ENCODE data around the gene ARHGEF7. TPM values are rescaled to one million over a fixed set of nuclear protein-coding genes. Genes with fewer than 3 reads are reported as not detected.

Gene ARHGEF7
- total RNA-seq, 1 experiment from 2014 or later = 17.9 TPM

DNA sequence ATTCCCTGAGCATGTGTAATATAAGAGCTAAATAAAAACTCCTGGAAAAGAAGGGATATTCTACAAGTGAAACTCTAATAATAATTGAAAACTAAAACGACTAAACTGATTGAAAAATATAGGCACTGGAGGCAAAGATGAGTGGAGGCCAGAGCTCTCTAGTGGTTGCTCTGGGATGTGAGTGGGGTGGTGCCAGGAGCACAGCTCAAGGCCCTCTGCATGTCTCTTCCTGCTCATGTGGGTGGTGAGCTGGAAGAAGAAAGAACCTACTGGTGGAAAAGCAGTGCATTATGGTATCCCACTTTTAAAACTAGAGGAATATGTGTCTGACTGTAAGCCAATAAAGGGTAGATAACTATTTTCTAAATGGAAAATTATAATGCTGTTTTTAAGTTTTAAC, 15.8 kb upstream of the ARHGEF7 start:
- no peak for DNase-seq (ENCODE audit: extremely low read depth, low read depth)

DNA sequence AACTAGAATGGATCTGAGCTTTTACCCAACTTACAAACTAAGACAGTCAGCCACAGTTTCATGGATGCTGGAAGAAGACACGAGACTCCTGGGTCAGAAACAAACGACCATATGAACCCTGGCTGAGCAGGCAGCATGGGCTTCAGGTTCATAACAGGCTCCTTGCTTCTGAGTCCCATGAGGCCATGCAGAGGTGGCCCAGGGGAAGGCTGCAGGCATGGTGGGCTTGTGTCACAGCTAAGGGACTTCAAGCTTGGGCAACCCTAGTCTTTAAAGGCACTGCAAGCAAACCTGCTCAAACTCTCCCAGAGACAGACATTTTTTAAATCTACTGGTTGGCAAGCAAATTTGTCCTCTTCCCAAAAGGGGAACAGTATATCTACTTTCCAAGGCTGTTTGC, 5.1 kb upstream of the ARHGEF7 start:
- no peak for DNase-seq (ENCODE audit: extremely low read depth, low read depth)

DNA sequence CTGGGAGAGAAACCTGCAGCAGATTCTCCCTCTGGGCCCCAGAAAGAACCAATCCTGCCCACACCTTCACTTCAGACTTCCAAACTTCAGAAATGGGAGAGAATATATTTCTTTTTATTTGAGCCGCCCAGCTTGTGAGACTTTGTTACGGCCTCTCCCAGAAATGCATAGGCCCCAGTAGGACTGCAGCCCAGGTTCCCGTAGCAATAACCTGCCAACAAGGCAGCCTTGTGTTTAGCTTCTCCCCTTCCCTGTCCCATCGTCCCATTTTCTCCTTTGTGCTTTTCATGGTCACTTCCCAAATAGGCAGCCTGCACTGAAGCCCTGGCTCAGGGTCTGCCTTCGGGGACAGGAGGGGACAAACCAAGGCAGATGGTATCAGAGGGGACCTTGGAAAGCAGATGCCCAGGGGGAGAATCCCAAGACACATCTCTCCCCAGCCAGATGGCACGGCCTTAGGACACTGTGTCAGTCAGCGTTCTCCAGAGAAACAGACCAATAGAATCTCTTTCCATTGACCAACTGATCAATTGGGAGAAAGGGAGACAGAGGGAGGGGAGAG, 3.7 kb upstream of the ARHGEF7 start:
- DNase-seq (ENCODE audit: extremely low read depth, low read depth) = no peak

DNA sequence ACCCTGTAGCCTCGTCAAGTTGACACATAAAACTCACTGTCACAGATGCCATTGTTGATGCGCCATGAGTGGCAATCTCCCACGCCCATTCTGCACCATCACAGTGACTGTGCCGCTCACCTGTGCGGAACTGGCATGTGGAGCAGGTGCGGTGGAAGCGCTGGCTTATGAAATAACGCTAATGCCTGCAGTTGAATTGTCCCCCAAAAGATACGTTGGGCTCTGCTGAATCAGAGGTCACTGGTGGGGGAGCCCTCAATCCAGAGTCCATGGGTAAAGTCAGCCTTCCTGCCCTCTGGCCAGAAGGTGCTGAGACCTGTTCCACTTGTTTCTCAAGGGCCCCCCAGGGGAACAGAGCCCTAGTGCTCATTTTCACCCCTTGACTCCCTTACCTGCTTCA, 2.9 kb upstream of the ARHGEF7 start:
- DNase-seq (ENCODE audit: extremely low read depth, low read depth) = no peak

DNA sequence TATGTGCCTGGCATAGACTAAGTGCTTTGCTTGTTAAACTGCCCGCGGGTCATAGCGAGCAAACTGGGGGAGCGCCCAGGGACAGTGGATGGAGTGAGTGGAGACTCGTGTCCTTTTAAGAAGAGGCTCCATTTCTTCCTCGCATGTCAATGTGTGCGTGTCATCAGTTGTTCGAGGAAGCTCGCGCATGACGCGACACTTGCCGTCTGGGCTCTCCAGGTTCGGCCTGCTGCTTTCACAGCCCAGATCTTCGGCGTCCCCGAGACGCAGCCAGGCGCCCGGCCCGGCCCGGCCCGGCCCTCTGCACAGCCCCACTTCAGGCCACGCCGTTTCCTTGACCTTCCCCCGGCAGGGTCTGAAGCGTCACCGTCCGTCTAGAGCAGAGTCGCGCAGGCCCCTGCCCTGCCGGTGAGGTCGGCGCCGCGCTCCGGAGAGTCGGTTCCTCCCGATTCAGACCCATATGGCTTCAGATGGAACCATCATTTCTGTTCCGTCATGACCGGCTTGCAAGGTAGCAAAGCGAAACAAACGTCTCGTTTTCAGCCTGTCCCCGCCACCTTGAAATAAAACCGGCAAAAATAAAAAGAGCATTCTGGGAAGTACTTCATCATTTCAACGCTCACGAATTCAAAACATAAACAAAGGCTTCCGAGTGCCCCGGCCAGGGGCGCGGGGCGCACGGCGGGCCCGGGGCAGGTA, 599 bp upstream of the ARHGEF7 start:
- DNase-seq (ENCODE audit: extremely low read depth, low read depth) = no peak

DNA sequence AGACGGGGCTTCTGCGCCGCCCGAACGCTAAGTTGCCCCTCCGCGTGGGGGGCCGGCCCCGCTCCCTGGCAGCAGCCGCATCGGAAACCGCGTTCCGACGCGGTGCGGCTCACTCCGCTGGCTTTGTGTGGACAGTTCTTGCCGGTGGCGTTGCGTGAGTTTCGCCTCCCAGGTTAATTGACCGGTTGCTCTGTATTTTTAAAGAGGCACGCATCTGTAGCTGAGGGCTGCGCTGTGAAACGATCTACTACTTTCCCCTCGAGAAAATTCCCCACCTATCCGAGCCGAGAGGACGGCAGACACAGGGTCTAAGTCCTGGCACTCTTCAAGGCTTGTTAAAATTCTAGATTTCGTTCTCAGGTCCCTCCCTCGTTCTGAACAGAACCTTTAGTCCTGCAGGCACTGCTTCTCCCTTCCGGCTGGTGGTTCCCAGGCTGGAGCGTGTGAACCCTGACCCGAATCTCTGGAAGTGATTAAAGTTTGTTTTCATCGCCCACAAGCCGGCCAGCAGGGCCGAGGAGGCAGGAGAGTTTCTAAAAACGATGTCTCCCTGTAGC, 933 bp downstream of the ARHGEF7 start:
- DNase-seq (ENCODE audit: extremely low read depth, low read depth) = no peak

DNA sequence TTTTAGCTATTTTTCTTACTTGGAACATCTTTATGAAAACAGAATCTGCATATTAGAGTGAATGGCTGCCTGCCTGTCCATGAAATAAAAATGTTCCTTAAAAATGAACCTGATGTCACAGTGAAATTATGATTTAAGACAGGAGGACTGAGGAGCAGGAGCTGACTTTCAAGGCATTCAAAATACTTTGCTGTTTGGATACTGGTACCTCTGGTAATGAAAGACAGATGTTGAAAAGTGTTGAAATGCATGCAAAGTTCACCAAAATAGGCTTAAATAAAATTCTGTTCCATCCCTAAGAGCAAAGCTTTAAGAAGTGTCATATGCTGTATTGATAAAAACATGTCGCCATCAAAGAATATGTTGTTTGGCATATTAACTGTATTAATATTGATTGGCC, 1.7 kb downstream of the ARHGEF7 start:
- DNase-seq (ENCODE audit: extremely low read depth, low read depth) = no peak

DNA sequence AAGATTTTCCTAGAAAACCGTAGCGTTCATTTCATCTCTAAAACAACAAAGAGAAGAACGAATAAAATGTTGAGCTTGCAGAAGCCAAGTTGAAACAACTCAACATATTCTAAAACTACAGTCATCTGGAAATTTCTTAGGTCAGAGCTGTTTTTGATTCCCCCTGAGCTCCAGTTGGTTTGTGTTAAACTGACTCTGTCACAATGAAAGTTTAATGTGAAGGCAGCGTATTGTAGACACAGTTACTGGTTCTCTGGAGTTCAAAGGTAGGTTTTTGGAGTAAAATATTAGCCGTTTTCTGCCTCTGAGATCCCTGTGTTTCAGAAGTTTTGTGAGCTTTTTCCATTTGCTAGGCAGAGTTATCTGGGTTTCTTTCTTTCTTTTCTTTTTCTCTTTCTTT, 2.2 kb downstream of the ARHGEF7 start:
- DNase-seq (ENCODE audit: extremely low read depth, low read depth) = no peak

DNA sequence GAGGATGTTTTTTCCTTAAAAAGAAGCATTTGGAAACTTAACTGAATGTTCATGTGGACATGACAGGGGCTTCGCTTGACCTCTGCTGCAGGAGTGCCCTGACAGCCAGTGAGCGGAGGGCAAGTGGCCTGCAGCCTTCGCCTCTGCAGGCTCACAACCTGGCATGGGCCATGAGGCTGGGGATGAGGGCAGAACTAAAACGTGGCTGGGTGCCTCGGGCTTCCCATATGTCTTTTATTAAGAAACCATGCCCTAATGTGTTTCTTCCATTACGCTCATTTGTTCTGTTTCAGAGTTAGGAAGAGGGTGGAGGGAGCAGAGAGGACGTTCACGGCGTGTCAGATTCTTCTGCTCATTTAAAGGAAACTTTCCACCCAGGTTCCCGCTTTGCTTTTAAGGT, 2.9 kb downstream of the ARHGEF7 start:
- no peak for DNase-seq (ENCODE audit: extremely low read depth, low read depth)

DNA sequence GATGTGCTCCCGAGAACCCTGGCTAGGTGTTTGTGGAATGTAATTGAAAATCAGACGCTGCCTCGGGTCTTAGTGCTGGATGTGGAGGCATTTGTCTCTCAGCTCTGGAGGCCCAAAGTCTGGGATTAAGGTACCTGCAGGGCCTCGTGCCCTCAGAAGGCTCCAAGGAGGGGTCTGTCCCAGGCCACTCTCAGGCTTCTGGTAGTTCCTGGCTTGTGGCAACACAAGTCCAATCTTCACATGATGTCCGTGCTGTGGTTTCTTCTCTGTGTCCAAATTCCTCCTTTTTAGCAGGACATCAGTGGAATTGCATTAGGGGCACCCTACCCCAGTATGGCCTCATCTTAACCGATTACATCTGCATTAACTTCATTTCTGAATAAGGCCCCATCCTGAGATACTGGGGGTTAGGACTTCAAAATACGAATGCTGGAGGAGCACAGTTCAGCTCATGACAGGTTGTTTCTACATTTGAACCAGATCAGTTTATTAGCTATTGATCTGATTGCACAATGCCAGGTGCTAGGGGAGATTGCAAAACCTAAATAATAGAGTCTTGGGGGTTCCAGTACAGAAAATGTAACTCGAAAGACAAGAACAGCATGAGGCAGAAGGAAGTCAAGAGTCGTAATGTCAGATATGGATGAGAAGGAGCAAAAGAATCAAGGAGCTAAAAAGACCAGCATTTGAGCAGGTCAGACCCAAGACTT, 3.9 kb downstream of the ARHGEF7 start:
- no peak for DNase-seq (ENCODE audit: extremely low read depth, low read depth)

DNA sequence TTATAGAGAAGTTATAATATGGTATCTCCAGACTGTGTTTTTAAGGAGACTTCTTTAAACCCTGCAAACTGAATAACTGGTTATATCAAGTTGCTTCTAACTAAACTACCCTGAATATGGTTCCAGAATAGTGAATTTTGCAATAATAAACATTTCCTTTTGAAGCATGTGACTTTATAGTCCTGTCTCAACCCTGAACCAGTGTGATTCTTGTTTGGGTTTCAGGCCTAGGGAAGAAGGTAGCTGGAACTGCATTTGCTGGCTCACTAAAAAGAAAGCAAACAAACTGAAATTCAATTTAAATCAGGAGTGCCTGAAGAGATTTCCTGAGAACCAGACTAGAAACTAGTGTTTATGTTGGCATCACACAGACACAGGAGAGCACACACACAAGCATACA, 4.9 kb downstream of the ARHGEF7 start:
- DNase-seq (ENCODE audit: extremely low read depth, low read depth) = no peak

DNA sequence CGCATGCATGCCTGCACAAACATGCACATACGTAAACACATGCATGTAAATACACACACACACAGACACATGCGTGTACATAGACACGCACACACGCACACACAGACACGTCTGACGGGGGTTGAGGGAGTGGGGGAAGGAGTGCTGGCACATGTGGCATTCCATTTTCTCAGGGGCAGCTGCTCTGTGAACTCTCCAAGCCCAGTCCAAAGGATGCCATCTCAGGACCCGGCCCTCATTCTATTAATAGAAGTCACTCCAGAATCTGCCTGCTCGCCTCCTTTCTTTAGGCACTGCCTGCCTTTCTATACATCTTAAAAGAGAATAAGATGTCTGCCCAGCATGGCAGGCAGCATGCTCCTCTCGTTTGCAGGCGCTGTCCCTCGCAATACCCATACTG, 5.3 kb downstream of the ARHGEF7 start:
- DNase-seq (ENCODE audit: extremely low read depth, low read depth) = no peak

DNA sequence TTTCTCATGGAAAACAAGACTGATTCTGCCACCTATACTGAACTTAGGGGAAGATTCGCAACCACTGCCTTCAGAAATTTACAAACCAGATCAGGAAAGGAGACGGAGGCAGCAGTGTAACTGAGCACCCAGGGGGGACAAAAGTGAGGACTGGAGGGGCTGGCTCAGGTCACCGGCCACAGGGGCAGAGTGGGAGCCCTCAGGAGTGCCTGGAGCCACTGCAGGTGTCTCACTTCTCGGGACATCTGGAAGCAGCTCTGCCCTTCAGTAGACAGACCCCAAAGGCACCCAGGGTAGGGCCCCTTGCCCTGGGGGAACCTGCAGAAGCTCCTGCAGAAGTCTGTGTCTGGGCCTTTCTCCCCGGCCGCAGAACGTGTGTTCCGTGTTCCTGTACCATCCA, 5.8 kb downstream of the ARHGEF7 start:
- no peak for DNase-seq (ENCODE audit: extremely low read depth, low read depth)

DNA sequence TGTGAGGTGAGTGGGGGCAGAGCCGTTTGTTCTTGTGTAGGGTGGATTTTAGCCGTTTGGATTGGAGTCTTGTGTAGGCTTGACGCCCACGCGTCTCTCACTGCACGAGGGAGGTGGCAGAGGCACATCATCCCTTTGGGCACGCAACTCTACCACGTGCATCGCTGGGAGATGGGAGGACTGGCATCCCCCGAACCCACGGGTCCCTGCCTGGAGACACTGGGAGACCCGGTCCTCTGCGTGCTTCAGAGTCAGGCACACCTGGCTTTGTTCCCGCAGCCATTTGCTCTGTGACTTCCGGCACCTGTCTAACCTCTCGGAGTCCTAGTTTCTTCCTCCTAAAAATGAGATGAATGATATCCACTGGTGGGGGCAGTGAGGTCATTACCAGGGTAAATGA, 6.4 kb downstream of the ARHGEF7 start:
- DNase-seq (ENCODE audit: extremely low read depth, low read depth) = no peak

DNA sequence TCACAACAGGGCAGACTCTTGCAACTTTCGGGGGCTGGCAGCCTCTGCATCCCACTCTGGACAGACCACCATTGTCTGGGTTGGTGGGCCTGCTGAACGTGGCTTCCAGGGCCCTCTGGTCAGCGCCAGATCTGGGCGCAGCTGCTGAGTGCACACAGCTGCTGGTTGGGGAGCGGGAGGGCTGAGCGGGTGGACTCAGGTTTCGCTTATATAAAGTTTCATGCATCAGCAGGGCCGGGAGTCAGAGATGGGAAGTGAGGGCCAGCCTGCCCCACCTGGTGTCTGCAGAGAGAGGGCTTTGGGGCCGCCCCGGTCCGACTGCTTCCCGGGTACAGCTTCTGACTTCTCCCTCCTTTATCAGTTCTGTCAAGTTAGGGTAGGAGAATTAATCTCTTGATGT, 6.9 kb downstream of the ARHGEF7 start:
- DNase-seq (ENCODE audit: extremely low read depth, low read depth) = no peak

DNA sequence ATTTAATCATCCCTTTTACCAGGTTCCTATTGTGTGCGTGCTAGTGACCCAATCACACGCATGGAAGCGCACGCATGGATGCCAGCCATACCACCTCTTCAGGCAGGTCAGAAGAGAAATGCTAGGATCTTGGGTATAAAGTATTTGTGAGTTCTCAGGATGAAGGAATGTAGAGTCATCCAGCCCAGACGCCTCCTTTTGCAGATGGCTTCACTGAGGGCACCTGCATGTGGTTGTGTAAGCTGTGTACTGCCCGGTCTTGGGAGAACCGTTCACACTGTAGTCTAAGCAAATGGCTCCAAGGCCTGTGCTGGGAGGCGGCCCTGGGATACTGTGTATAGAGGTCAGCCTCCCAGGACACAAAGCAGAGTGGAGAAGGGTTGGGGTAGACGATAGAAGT, 7.5 kb downstream of the ARHGEF7 start:
- DNase-seq (ENCODE audit: extremely low read depth, low read depth) = no peak

DNA sequence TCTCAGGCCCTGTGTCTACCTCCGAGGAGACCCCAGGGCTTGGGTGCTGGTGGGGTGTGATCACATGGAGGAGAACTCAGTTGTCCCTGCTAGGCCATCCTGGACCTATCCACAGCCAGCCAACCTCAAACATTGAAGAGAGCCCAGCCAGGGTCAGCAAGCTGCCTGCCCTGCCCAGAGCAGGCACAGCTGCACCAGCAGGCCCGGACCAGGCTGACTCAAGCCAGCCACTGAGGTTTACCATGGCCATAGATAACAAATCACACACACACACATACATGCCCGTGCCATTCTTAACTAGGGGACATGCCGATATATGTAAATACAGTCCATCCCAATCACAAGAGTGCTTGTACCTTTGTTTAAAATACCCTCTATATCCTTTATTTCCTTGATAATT, 8.1 kb downstream of the ARHGEF7 start:
- DNase-seq (ENCODE audit: extremely low read depth, low read depth) = no peak

DNA sequence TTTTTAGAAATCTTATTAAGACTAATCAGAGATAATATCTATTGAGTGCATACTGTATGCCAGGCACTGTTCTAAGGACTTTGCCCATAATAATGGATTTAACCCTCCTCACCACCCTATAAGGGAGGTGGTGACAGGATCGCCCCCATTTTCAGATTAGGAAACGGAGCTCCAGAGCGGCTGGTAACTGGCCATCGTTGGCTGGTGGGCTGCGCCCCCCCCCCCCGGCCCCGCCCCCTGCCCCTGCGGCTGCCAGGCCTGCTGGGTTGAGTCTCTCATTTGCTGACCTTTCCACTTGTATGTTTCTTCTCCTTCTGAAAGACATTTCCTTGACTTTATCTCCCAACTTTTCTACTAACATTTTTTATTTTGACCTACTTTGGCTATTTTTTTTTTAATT, 8.5 kb downstream of the ARHGEF7 start:
- no peak for DNase-seq (ENCODE audit: extremely low read depth, low read depth)

DNA sequence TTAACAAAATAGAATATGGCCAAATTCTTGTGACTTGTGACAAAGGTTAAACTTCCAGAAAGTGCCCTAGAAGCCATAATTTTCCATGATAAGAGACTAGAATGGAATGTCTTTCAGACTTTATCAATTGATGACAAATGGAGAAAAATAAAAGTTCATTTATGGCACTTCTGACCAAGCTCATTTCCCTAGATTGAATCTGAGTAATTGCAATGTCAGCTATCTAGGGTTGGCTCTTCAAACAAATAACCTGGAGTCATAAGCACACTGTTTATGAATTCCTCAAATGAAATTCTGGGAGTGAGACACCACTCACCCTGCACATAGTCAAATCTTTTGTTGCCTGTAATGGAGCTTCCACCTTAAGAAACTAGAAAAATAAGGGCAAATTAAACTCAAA, 11.4 kb downstream of the ARHGEF7 start:
- no peak for DNase-seq (ENCODE audit: extremely low read depth, low read depth)

DNA sequence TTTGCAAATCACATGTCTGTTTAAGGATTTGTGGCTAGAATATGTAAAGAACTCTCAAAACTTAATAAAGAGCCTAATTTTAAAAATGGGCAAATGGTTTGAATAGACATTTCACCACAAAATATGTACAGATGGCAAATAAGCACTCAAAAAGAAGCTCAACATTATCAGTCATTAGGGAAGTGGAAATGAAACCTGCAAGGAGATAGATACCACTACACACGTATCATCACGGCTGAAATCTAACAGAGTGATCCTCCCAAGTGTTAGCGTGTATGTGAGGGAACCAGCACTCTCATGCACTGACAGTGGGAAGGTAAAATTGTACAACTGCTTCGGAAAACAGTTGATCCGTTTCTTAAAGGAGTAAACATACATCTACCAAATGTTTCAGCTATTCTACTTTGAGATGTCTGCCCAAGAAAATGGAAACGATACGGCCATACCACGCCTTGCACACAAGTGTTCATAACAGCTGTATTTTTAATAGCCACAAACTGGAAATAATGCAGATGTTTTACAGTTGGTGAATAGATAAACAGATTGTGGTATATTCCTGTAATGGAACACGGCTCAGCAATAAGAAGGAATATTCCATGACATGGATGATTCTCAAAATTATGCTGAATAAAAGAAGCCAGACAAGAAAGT, 14.5 kb downstream of the ARHGEF7 start:
- DNase-seq (ENCODE audit: extremely low read depth, low read depth) = no peak

DNA sequence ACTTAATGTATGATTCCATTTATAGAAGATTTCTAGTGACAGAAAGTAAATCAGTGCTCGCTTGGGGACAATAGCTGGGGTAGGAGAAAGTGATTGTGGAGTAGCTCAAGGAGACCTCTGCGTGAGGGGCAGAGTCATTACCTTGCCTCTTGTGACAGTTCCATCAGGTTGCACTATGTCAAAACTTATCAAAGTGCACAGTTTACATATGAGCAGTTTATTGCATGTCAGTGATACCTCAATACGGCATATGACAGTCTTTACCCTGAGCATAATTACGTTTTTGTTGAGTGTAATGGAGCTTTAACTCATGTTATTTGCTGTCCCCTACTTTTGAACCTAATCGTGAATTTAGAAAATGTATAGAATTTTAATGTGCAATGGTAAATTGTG, 15.0 kb downstream of the ARHGEF7 start:
- DNase-seq (ENCODE audit: extremely low read depth, low read depth) = no peak

DNA sequence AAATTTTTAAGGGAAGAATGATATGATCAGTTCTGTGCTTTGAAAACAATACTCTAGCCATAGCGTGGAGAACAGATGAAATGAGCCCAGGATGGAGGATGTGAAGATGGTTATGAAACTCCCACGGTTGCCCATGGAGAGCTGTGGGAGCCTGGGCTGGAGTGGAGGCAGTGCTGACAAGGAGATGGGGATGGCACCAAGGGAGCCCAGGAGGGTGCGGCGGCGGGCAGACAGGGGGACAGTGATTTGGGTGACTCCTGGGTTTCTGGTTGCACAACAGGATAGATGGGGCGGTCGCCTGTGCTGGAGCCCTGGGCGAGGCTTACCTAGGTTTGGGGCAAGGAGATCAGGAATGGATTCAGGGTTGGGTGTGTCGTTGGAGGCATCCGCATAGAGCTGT, 15.9 kb downstream of the ARHGEF7 start:
- DNase-seq (ENCODE audit: extremely low read depth, low read depth) = no peak
